Upper lobe of left lung (tissue), 4 donors: ENCODE measurements around the gene MMP15.

Experiments used
- EP300 ChIP-seq, 4 donors: sonication (generic); formaldehyde crosslinking; IDR thresholded peaks; one replicate each; pipeline ENCODE4 v1.5.1; 2017; ENCODE audit warnings: antibody characterized with exemption in 4 of 4, control low read depth in 2 of 4
- POLR2A ChIP-seq, 4 donors: fragments of 450-650 bp; IDR thresholded peaks; one replicate each; pipeline ENCODE4 v1.5.1; 2016 to 2017; ENCODE audit warnings: antibody characterized with exemption in 4 of 4, mild to moderate bottlenecking in 2 of 4
- POLR2AphosphoS5 ChIP-seq, 2 donors: sonication (generic); formaldehyde crosslinking; IDR thresholded peaks; one replicate each; pipeline ENCODE4 v1.5.1; 2017; ENCODE audit warnings: antibody characterized with exemption in 2 of 2
- TF ChIP-seq, protein P1 (sequence below), 6 experiments: fragments of 450-650 bp in 4 of 6; fragments of 200-600 bp in 2 of 6; sonication (generic) in 2 of 6; IDR thresholded peaks; one replicate each; pipeline ENCODE4 v1.5.1; 2016 to 2019; ENCODE audit warnings: antibody characterized with exemption in 6 of 6

DNA sequence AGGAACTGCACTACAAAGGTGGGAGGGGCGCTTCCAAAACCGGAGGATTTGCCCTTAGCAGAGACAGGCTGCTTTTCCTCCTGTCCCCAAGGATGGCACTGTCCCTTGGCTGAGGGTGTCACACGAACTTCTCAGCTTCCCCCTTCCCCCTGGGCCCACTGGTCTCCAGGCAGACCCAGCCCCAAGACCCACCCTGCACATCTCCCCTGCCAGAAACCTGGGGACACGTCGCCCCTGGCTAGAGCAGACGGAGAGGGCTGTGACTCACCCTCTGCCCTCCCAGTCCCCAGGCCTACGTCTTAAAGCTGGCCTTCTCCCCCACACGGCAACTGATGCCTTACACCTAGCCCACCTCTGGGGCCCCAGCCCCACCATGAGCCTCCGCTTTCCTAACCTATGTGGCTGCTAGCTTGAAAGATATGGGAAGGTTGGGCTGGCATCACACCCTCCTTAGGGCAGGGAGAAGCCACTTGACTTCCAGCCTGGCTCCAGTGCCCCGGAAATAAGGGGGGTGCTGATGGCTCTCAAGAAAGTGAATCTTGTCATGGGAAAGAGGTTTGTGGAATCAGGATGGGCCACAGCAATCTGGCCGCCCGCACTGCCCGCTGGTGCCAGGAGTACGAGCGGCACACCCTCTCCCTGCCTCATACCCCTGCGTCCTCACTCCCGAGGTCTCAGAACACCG, 29.7 kb upstream of the MMP15 start:
- TF ChIP-seq, protein P1, sequence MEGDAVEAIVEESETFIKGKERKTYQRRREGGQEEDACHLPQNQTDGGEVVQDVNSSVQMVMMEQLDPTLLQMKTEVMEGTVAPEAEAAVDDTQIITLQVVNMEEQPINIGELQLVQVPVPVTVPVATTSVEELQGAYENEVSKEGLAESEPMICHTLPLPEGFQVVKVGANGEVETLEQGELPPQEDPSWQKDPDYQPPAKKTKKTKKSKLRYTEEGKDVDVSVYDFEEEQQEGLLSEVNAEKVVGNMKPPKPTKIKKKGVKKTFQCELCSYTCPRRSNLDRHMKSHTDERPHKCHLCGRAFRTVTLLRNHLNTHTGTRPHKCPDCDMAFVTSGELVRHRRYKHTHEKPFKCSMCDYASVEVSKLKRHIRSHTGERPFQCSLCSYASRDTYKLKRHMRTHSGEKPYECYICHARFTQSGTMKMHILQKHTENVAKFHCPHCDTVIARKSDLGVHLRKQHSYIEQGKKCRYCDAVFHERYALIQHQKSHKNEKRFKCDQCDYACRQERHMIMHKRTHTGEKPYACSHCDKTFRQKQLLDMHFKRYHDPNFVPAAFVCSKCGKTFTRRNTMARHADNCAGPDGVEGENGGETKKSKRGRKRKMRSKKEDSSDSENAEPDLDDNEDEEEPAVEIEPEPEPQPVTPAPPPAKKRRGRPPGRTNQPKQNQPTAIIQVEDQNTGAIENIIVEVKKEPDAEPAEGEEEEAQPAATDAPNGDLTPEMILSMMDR (IDR thresholded peaks at IDR 0.05), result no peak
- no peak for TF ChIP-seq EP300 (IDR thresholded peaks at IDR 0.05)
- TF ChIP-seq POLR2AphosphoS5 (IDR thresholded peaks at IDR 0.05), result no peak
- TF ChIP-seq POLR2A (IDR thresholded peaks at IDR 0.05), result no peak
